Neural progenitor cell (in vitro differentiated cells): ENCODE data around the gene NMU.

Experiments
- EZH2 ChIP-seq: fragments of 200-600 bp; sonication (generic); IDR thresholded peaks from 2 replicates; pipeline ENCODE4 v1.6.1; 2017; ENCODE audit warnings: antibody characterized with exemption, mild to moderate bottlenecking, moderate library complexity
- TF ChIP-seq, protein P1 (sequence below): fragments of 200-600 bp; sonication (generic); IDR thresholded peaks from 2 replicates; pipeline ENCODE4 v1.5.1; 2017; ENCODE audit warnings: antibody characterized with exemption, mild to moderate bottlenecking

DNA sequence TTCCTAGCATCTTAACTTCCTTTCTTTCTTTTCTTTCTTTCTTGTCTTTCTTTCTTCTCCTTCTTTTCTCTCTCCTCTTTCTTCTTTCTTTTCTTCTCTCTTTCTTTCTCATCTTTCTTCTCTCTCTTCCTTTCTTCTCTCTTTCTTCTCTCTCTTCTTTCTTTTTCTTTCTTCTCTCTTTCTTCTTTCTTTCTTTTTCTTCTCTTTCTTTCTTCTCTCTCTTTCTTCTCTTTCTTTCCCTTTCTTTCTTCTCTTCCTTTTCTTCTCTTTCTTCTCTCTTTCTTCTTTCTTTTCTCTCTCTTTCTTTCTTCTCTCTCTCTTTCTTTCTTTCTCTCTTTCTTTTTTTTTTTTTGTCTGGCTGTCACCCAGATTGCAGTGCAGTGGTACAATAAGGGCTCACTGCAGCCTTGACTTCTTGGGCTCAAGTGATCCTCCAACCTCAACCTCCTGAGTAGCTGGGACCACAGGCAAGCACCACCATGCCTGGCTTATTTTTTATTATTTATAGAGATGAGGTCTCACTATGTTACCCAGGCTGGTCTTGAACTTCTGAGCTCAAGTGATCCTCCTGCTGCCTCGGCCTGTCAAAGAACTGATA is 17.5 kb downstream of the NMU start:
- TF ChIP-seq, protein P1, sequence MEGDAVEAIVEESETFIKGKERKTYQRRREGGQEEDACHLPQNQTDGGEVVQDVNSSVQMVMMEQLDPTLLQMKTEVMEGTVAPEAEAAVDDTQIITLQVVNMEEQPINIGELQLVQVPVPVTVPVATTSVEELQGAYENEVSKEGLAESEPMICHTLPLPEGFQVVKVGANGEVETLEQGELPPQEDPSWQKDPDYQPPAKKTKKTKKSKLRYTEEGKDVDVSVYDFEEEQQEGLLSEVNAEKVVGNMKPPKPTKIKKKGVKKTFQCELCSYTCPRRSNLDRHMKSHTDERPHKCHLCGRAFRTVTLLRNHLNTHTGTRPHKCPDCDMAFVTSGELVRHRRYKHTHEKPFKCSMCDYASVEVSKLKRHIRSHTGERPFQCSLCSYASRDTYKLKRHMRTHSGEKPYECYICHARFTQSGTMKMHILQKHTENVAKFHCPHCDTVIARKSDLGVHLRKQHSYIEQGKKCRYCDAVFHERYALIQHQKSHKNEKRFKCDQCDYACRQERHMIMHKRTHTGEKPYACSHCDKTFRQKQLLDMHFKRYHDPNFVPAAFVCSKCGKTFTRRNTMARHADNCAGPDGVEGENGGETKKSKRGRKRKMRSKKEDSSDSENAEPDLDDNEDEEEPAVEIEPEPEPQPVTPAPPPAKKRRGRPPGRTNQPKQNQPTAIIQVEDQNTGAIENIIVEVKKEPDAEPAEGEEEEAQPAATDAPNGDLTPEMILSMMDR = no peak
- TF ChIP-seq EZH2 = no peak
